GM21737 (cell line): ENCODE data around the gene HOXD10.

Experiments used
- ATAC-seq: cut with Tn5 transposase; IDR thresholded peaks from one replicate; pipeline ENCODE4 v1.9.1; 2021; ENCODE audit warnings: mild to moderate bottlenecking, moderate library complexity; ENCODE audit not compliant: unreplicated experiment

HOXD10 gene

GRCh38 chr2:176082525-176082823, 34.1 kb upstream of the HOXD10 start:
- no peak for ATAC-seq

DNA sequence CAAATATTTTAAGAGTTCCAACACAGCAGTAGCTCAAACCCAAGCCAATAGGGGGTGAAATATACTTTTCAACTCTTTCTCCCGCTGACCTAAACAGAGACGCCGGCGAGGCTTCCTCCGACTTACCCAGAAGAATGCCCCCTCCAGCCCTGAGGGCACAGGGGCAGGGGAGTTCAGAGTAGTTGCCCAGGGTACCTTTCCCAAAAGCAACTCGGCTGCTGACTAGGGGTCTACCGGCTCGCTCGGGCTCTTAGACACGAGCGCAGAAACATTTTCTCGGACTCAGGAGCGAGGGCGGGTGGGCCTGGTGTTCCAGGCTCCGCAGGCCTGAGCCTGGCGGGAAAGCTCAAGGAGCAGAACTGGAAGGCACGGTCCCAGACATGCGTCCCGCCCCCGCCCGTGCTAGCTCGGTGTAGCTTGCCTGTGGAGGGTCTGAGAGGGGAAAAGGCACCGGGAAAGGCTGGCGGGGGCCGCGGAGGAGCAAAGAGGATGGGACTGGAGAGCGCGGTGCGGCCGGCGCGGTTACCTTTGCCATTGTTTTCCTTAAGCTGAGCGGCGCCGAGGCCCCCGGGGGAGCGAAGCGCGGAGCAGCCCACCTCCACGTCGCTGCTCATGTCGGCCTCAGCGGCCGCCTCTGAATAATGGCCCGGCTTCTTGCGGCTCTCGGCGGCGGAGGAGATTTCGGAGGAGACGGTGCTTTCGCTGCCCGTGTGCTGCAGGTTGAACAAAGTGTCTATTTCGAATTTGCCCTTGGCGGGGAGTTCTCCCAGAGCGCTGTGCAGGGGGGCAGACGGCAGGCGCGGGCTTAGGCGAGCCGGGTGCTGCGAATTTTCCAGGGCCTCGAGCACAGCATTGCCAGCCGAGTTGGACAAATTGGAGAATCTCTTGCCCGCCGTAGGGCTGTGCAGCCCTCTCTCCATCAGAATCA, 33.5 kb upstream of the HOXD10 start:
- ATAC-seq: no peak

GRCh38 chr2:176083796-176084261, 32.7 kb upstream of the HOXD10 start, which contains the start of gene EVX2:
TSS of gene EVX2 (minus strand) at chr2:176083962. CDS start at chr2:176083776, 186 bp downstream.
- ATAC-seq: no peak

DNA sequence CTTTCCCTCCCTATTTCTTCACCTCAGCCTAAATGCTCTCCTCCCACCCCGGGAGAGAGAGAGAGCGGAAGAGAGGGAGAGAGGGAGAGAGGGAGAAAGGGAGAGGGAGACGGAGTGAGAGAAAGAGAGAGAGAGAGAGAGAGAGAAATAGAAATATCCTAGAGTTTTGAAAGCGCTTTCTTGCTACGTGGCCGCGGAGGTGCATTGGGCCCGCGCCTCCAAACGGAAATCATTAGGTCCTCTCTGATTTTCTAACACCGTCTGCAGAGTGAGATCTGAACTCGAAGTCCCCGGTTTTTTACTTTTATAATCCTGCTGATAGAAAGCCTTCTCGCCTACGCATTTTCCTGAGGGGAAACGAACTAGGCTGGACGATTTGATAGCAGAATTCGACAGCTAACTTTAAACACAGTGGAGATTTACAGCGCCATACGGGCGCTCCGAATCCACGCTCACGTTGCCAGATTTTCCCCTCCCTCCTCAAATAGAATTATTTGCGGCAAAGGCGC, 31.9 kb upstream of the HOXD10 start:
- no peak for ATAC-seq

DNA sequence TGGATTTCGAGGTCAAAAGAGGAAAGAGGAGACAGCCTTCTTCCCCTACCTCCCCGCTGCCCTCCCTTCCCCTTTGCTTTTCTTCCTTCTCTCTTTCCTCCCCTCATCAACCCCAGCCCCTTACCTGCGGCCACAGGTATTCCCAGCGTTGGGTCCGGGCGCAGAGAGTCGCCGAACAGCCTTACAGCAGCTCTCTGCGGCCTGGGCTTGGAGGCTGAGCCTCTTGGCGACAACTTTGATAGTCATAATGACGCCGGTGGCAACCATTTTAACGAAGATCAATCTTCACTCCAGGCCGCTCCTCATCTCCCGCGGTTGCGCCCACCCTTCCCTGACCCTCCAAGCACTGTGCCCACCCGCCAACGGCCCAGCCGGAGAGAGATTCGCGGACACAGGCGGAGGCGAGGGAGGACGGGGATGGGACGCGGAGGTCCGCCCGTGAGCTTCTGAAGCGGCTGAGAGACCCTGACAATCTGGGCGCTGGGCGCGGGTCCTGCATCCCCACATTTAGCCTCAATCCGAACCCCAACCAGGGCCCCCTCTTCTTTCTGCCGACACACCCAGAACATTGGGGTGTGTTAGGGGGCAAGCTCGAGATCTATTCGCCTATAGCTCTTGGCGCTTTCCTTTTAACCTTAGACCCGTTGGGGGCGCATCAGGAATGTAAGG, 31.3 kb upstream of the HOXD10 start:
- ATAC-seq: no peak

- no peak for ATAC-seq
Measured at GRCh38 chr2:176085861-176086771, 30.5 kb upstream of the HOXD10 start.

GRCh38 chr2:176087330-176088047, 29.1 kb upstream of the HOXD10 start:
- ATAC-seq: no peak

GRCh38 chr2:176088048-176088936, 28.3 kb upstream of the HOXD10 start:
- ATAC-seq: no peak

DNA sequence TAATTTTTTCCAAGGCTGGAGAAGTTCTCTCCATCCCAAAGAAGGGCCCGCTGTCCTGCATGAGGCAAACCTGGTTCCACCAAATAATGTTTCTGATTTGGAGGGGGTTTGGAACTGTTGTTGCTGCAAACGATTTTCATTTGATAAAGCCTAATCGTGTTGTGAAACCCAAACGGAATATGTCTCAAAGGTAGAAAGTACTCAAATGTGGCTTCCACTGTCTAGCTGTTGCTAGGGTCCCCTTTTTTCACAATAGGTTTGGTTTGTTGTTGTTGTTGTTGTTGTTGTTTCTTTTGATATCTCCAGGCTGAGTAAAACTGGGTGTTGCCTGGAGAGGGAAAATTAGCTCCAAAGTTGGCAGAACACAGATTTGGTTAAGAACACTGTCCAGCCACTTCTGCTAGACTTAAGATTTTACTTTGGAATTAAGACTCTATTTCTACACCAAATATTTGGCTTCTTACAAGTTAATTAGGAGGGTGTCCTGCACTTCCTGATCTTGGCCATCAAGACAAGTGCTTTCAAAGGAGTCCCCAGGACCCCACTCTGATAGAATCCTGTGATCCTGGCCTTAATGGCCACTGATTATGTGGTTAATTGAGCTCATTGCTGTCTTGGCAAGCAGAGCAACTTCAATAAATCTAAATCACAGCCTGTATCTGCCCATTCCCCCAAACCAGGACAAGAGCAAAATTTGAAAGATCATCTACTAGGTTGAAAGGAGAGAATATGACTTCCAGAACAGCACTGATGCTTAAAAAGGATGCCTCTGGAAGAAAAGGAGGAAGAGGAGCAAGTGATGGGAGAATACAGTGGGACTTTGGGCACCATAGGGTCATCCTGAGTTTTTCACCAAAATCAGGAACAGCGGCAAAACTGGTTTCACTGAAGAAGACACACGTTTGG, 27.4 kb upstream of the HOXD10 start:
- ATAC-seq: no peak

DNA sequence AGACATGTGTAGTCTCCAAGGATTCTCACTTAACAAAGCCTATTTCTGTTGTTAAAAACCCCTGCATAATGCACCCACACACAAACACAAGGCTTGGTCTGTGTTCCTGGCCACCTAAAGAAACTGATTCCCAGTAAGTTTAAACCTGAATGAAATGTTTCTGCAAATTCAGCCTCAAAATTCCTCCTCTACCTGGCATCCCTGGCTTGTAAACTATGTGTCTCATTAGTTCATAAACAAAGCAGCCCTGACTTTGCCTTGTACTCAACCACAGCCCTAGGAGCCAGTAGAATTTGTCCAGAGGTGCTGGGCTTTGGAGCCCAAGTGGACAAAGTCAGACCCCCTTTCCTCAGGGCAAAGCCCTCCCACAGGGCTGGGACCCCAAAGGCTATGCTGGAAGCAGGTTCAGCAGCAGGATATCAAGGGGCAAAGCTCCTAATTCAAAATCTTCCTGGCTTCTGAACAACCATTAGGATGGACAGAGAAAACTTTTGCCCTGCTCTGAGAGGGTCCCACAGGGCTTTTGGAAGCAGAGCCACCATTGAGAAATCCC, 26.7 kb upstream of the HOXD10 start:
- ATAC-seq: no peak

DNA sequence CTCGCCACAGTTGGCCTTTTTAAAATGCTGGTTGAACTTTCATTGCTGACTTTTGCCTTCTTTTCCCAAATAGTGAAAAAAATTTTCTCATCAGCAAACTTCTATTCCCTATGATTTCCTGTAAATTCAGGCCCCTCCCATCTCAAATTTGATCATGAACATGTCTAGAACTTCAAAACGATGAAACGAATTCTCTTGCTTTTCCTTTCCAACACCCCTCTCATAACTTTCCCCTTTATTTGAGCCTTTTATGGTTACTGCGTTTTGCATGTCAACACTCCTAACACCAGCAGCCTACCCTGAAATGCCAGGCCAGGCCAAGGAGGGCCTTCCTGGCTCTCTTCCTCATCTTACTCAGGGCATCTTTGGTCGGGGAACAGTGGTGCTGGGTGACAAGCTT, 25.7 kb upstream of the HOXD10 start:
- no peak for ATAC-seq

DNA sequence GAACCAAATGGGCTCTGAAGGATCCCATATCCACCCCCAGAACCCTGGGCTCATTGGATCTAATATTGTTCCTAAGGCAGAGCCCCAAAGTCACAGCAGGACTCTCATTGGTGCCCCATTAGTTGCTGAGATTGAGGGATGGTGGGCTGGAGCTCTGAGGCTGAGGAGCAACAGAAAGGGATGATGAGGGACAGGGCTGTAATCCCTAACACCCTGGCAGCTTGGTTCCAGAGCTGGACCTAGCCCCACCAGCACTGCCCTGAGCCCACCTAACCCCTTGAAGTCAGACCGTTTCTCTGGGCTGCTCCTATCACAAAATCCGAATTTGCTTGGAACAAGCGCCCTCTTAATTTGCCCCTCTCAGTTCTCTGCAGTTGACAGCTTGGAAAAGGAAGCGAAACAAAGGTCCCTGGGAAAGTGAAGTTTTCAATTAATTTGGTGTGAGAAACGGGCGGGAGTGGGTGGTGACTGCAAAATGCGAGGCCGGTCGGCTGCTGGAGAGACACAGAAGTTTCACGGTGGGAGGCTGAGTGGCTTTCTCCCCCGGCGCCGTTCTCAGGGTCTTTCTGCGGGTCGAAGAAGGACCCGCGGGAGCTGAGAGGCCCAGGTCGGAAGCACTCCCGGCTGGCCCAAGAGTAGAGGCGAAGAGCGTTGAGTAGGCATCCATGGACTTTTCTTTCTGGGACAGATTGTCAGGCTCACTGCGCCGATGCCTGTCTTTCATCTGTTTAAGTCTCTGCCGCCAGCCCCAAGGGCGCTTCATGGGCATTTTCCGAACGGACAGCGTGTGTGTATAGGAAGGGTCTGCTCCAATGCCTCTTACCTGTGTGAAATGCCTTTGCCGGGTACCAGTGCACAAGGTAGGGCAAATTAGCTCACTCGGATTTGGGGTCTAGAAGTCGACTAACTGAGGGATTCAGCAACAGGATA, 25.0 kb upstream of the HOXD10 start:
- ATAC-seq: no peak

DNA sequence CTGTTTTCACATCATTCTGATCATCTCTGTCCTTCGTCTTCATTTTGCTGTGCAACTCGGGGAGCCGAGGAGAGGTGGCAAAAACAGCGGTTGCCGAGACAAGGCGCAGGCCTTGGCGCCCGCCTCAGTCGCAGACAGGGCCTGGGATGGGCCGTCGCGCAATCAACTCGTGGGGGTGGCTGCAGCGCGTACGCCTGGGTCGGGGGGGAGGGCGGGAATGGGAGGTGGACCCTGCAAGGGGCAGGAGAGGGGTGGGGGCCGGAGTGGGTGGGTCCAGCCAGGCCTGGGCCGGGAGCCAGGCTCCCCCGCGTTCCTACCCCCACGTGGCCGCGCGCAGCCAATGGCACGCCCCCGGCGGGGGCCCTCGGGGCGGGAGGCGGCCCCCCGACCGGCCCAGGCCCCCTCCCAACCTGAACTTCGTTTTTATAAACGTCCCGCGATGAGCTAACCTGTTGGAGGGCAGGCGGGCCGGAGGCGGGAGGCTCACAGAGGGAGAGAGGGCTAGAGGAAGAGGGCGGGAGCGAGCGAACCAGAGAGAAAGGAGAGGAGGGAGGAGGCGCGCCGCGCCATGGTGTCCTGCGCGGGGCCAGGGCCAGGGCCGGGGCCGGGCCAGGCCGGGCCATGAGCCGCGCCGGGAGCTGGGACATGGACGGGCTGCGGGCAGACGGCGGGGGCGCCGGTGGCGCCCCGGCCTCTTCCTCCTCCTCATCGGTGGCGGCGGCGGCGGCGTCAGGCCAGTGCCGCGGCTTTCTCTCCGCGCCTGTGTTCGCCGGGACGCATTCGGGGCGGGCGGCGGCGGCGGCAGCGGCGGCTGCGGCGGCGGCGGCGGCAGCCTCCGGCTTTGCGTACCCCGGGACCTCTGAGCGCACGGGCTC, 24.1 kb upstream of the HOXD10 start, which contains the start of gene HOXD13:
HOXD13 (plus strand) TSS at position 452 of the 875 bp plus-strand sequence; CDS start at position 622, 170 bp downstream.
- ATAC-seq: no peak

- no peak for ATAC-seq
Measured at GRCh38 chr2:176093145-176093897, 23.3 kb upstream of the HOXD10 start.

- ATAC-seq: no peak
Measured at GRCh38 chr2:176093898-176094249, 22.7 kb upstream of the HOXD10 start.
